GM12801 (cell line): Measurements from ENCODE around the gene EME1.

ENCODE experiments used
- CTCF ChIP-seq: IDR thresholded peaks from one replicate; pipeline ENCODE4 v1.5.1; 2011; ENCODE audit warnings: control low read depth; ENCODE audit not compliant: insufficient read length; ENCODE audit errors: extremely low read depth

EME1 gene

GRCh38 chr17:50352693-50353599 lies 20.1 kb upstream of the EME1 start:
- no peak for TF ChIP-seq CTCF

GRCh38 chr17:50353600-50354195 lies 19.3 kb upstream of the EME1 start:
- TF ChIP-seq CTCF: no peak

- TF ChIP-seq CTCF: no peak
Observed at GRCh38 chr17:50354198-50354597, 18.8 kb upstream of the EME1 start.

DNA sequence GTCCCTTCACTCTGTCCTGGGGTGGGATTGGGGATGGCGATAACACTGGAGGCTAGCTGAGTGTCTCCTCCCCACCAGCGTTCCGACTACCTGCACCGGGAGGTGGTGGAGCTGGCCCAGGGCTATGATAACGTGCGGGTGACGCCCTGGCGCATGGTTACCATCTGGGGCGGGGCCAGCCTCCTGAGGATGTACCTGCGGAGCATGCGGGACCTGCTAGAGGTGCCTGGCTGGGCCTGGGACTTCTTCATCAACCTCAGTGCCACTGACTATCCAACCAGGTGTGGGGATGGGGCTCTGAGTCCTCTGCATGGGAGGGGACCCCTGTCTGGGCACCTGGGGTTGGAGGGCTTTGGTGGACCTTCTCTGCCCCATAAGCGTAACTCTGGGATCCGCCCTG lies 18.3 kb upstream of the EME1 start:
- TF ChIP-seq CTCF: no peak

- no peak for TF ChIP-seq CTCF
Observed at GRCh38 chr17:50355336-50355700, 17.7 kb upstream of the EME1 start.

DNA sequence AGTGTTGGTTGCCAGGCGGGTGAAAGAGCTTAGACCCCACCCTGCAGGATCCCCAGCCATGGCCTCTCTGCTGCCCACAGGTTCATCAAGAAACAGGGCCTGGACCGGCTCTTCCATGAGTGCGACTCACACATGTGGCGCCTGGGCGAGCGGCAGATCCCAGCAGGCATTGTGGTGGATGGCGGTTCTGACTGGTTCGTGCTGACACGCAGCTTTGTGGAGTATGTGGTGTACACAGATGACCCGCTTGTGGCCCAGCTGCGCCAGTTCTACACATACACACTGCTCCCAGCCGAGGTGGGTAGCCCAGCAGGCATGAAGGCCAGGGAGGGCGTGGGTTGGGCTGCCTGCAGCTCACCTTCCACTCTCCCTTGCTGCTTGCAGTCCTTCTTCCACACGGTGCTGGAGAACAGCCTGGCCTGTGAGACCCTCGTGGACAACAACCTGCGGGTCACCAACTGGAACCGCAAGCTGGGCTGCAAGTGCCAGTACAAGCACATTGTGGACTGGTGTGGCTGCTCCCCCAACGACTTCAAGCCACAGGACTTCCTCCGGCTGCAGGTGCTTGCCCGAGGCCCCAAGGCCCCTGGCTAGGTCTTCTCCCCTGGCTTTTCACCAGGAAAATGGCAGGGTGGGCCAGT lies 17.2 kb upstream of the EME1 start:
- TF ChIP-seq CTCF: no peak

GRCh38 chr17:50356418-50356817 lies 16.6 kb upstream of the EME1 start:
- no peak for TF ChIP-seq CTCF
